PC-3 (cell line): Measurements from ENCODE around the gene SAFB. TPM values are rescaled to one million over a fixed set of nuclear protein-coding genes. Genes with fewer than 3 reads are reported as not detected.

Experiments used
- ATAC-seq: fragments of 200-7000 bp; cut with Tn5 transposase; 2 replicates; pipeline ENCODE4 v1.9.1; 2020; ENCODE audit warnings: mild to moderate bottlenecking, moderate library complexity
- BruUV-seq: library from RNA; stranded (reverse); fragments of 400-500 nt; replicated peaks from 2 replicates; lab custom pipeline; 2021; lab: Mats Ljungman, UMichigan
- CTCF ChIA-PET: fragments of 300-600 bp; sonication (Branson Sonifier 250); formaldehyde crosslinking; loops from one replicate; lab custom pipeline; 2022; ENCODE audit warnings: antibody characterized with exemption; lab: Charles Lee
- POLR2A ChIA-PET: fragments of 300-600 bp; sonication (Branson Sonifier 250); formaldehyde crosslinking; loops from one replicate; lab custom pipeline; 2022; ENCODE audit warnings: antibody characterized with exemption; ENCODE audit not compliant: unreplicated experiment; lab: Charles Lee
- DNase-seq: peaks from one replicate; pipeline ENCODE4 v3.0.0-alpha.2; 2015
- H2AFZ ChIP-seq: fragments of 300-600 bp; sonication (generic); 2 replicates; pipeline ENCODE4 v1.6.0; 2016; ENCODE audit warnings: antibody characterized with exemption, low read length
- H3F3A ChIP-seq: fragments of 300-600 bp; sonication (generic); one replicate; pipeline ENCODE4 v1.6.0; 2017; ENCODE audit warnings: antibody characterized with exemption, low read length, control low read depth, mild to moderate bottlenecking; ENCODE audit not compliant: unreplicated experiment
- H3K27ac ChIP-seq: fragments of 300-600 bp; sonication (generic); 2 replicates; pipeline ENCODE4 v1.5.1; 2016; ENCODE audit warnings: mild to moderate bottlenecking, low read length
- H3K27me3 ChIP-seq: fragments of 300-600 bp; sonication (generic); 2 replicates; pipeline ENCODE4 v1.6.1; 2016; ENCODE audit warnings: low read length, mixed read lengths
- H3K36me3 ChIP-seq: fragments of 300-600 bp; sonication (generic); 2 replicates; pipeline ENCODE4 v1.6.1; 2016; ENCODE audit warnings: low read depth, mixed run types, low read length, mixed read lengths
- H3K4me1 ChIP-seq: fragments of 300-600 bp; sonication (generic); 2 replicates; pipeline ENCODE4 v1.5.1; 2016; ENCODE audit warnings: low read length; ENCODE audit not compliant: insufficient read depth
- H3K4me2 ChIP-seq: fragments of 300-600 bp; sonication (generic); 2 replicates; pipeline ENCODE4 v1.6.0; 2016; ENCODE audit warnings: low read length
- H3K4me3 ChIP-seq: fragments of 300-600 bp; sonication (generic); 2 replicates; pipeline ENCODE4 v1.5.1; 2016; ENCODE audit warnings: mild to moderate bottlenecking, low read length, mixed read lengths
- H3K79me2 ChIP-seq: fragments of 300-600 bp; sonication (generic); 2 replicates; pipeline ENCODE4 v1.6.1; 2017; ENCODE audit warnings: low read length, mixed read lengths
- H3K9ac ChIP-seq: fragments of 300-600 bp; sonication (generic); 2 replicates; pipeline ENCODE4 v1.6.0; 2016; ENCODE audit warnings: mild to moderate bottlenecking, low read length
- H3K9me2 ChIP-seq: fragments of 300-600 bp; sonication (generic); replicated peaks from 2 replicates; pipeline ENCODE4 v1.6.1; 2016; ENCODE audit warnings: mixed run types, low read length, mixed read lengths
- H3K9me3 ChIP-seq: fragments of 300-600 bp; sonication (generic); 2 replicates; pipeline ENCODE4 v1.6.1; 2016; ENCODE audit warnings: low read length, mixed read lengths
- H4K20me1 ChIP-seq: fragments of 300-600 bp; sonication (generic); 2 replicates; pipeline ENCODE4 v1.6.1; 2016; ENCODE audit warnings: low read length, mixed read lengths
- CTCF ChIP-seq: fragments of 300-600 bp; sonication (generic); conservative IDR thresholded peaks from 2 replicates; pipeline ENCODE4 v1.5.1; 2017; ENCODE audit warnings: antibody characterized with exemption, low read depth, mild to moderate bottlenecking, low read length
- EZH2 ChIP-seq: fragments of 300-600 bp; sonication (generic); IDR thresholded peaks from one replicate; pipeline ENCODE4 v1.6.1; 2017; ENCODE audit warnings: antibody characterized with exemption, mild to moderate bottlenecking, low read length; ENCODE audit not compliant: unreplicated experiment
- EZH2phosphoT487 ChIP-seq: fragments of 300-600 bp; sonication (generic); IDR thresholded peaks from 2 replicates; pipeline ENCODE4 v1.6.1; 2018; ENCODE audit warnings: mild to moderate bottlenecking, antibody characterized with exemption, low read length, borderline replicate concordance
- intact Hi-C: fragments of 100-400 bp; cut with micrococcal nuclease; formaldehyde crosslinking; loops from 2 replicates; pipeline ENCODE4 v1.9.0; 2023
- total RNA-seq: library from RNA; depleted of rRNA; stranded (reverse); fragments of >200 nt; gene quantifications from 2 replicates; pipeline ENCODE4 v1.2.3, GENCODE V29; 2014

SAFB gene
- total RNA-seq, 1 experiment from 2014 or later: 94.9 TPM

GRCh38 chr19:5590865-5591154 lies 32.1 kb upstream of the SAFB start:
- H3K4me2 ChIP-seq: no peak overlapping the region
- no peak for TF ChIP-seq EZH2
- no peak for TF ChIP-seq EZH2phosphoT487
- TF ChIP-seq CTCF: no peak
- no peaks in the 10 kb centered on the region for H3K79me2 ChIP-seq
- no peaks in the 10 kb centered on the region for H3K9me3 ChIP-seq
- ATAC-seq (no peak), DNase-seq (no peak)
- H3K9ac ChIP-seq: no peak overlapping the region
- no peaks in the 10 kb centered on the region for H3K9me2 ChIP-seq
- POLR2A ChIA-PET: no interaction called here
- no TSS peak for BruUV-seq
- H3K27me3 ChIP-seq: no peaks in the 10 kb centered on the region
- H3K4me3 ChIP-seq: no peak overlapping the region
- intact Hi-C loops: no loop called here
- CTCF ChIA-PET: no interaction called here
- H3K27ac ChIP-seq: no peak overlapping the region
- no peak overlapping the region for H2AFZ ChIP-seq
- H4K20me1 ChIP-seq: 0 out of 2 replicates have a peak, but pooled peaks cover 4% of the 10 kb centered on the region
- no peaks in the 10 kb centered on the region for H3K4me1 ChIP-seq
- no peaks in the 10 kb centered on the region for H3F3A ChIP-seq
- peaks cover 92% of the 10 kb centered on the region for H3K36me3 ChIP-seq

- ChIA-PET POLR2A (no interaction called here), CTCF (no interaction called here)
- Histone ChIP-seq H3K9me3 (no peaks in the 10 kb centered on the region), H3F3A (no peaks in the 10 kb centered on the region), H3K27ac (no peak overlapping the region), H3K4me3 (no peak overlapping the region), H3K4me1 (no peaks in the 10 kb centered on the region), H3K9ac (no peak overlapping the region), H3K79me2 (no peaks in the 10 kb centered on the region), H3K9me2 (no peaks in the 10 kb centered on the region), H3K27me3 (no peaks in the 10 kb centered on the region), H2AFZ (no peak overlapping the region), H4K20me1 (peaks cover 6% of the 10 kb centered on the region; the same call in 1 of the 2 replicates), H3K4me2 (no peak overlapping the region), H3K36me3 (peaks cover 93% of the 10 kb centered on the region)
- BruUV-seq: no TSS peak
- TF ChIP-seq EZH2: no peak
- TF ChIP-seq CTCF: no peak
- TF ChIP-seq EZH2phosphoT487: no peak
- no peak for DNase-seq
- ATAC-seq: no peak
- intact Hi-C loops: no loop called here
Measured at GRCh38 chr19:5591476-5591875, 31.4 kb upstream of the SAFB start.

- no peak overlapping the region for H3K27ac ChIP-seq
- no peak for ATAC-seq
- no peaks in the 10 kb centered on the region for H3K9me2 ChIP-seq
- no peaks in the 10 kb centered on the region for H3K4me1 ChIP-seq
- H3K9ac ChIP-seq: no peak overlapping the region
- no peak for TF ChIP-seq EZH2
- TF ChIP-seq EZH2phosphoT487: no peak
- no peak for TF ChIP-seq CTCF
- DNase-seq: no peak
- no TSS peak for BruUV-seq
- no peaks in the 10 kb centered on the region for H3F3A ChIP-seq
- CTCF ChIA-PET: no interaction called here
- no peak overlapping the region for H2AFZ ChIP-seq
- H3K27me3 ChIP-seq: no peaks in the 10 kb centered on the region
- intact Hi-C loops: no loop called here
- no peaks in the 10 kb centered on the region for H3K79me2 ChIP-seq
- no peak overlapping the region for H3K4me3 ChIP-seq
- no peak overlapping the region for H3K4me2 ChIP-seq
- POLR2A ChIA-PET: no interaction called here
- peaks cover 94% of the 10 kb centered on the region for H3K36me3 ChIP-seq
- H3K9me3 ChIP-seq: no peaks in the 10 kb centered on the region
- H4K20me1 ChIP-seq: peaks cover 12% of the 10 kb centered on the region; the same call in 1 of the 2 replicates
Measured at GRCh38 chr19:5592531-5593342, 30.1 kb upstream of the SAFB start.
